Activated T-helper 1 cell treated with anti-CD3 and anti-CD28 coated beads, Interleukin-2, amount 50 U/mL, for 16 hours (primary cell): Measurements from ENCODE around the gene RASA3.

ENCODE experiments used
- DNase-seq, 2 donors: peaks; one replicate each; pipeline ENCODE4 v3.0.0-alpha.2; 2020; ENCODE audit warnings: low read depth in 1 of 2, low spot score in 1 of 2

RASA3 gene

GRCh38 chr13:114057166-114058050 lies 75.0 kb downstream of the RASA3 start:
- no peak for DNase-seq

- DNase-seq, result no peak
Measured at GRCh38 chr13:114056205-114057013, 76.0 kb downstream of the RASA3 start.

- no peak for DNase-seq
Measured at GRCh38 chr13:114055766-114056165, 76.7 kb downstream of the RASA3 start.

GRCh38 chr13:114054830-114055439 lies 77.5 kb downstream of the RASA3 start:
- no peak for DNase-seq

- no peak for DNase-seq
Measured at GRCh38 chr13:114054264-114054663, 78.2 kb downstream of the RASA3 start.

GRCh38 chr13:114053026-114053425 lies 79.4 kb downstream of the RASA3 start:
- no peak for DNase-seq

- DNase-seq, result no peak
Measured at GRCh38 chr13:114050536-114051450, 81.6 kb downstream of the RASA3 start.

- no peak for DNase-seq
Measured at GRCh38 chr13:114049626-114050101, 82.8 kb downstream of the RASA3 start.

GRCh38 chr13:114049026-114049425 lies 83.4 kb downstream of the RASA3 start:
- DNase-seq, result peak in 1 of 2 donors; percentile 43

GRCh38 chr13:114048443-114048842 lies 84.0 kb downstream of the RASA3 start:
- no peak for DNase-seq

GRCh38 chr13:114047358-114047881 lies 85.0 kb downstream of the RASA3 start:
- DNase-seq, result no peak

- DNase-seq, result no peak
Measured at GRCh38 chr13:114046431-114046975, 85.9 kb downstream of the RASA3 start.

GRCh38 chr13:114045113-114045735 lies 87.2 kb downstream of the RASA3 start:
- no peak for DNase-seq

- DNase-seq, result no peak
Measured at GRCh38 chr13:114044486-114044885, 87.9 kb downstream of the RASA3 start.

GRCh38 chr13:114043421-114044053 lies 88.9 kb downstream of the RASA3 start:
- no peak for DNase-seq

GRCh38 chr13:114042066-114042815 lies 90.2 kb downstream of the RASA3 start:
- DNase-seq, result no peak

GRCh38 chr13:114041493-114041892 lies 90.9 kb downstream of the RASA3 start:
- DNase-seq, result no peak

- no peak for DNase-seq
Measured at GRCh38 chr13:114039471-114040141, 92.8 kb downstream of the RASA3 start.
